ENCODE measurements around the gene CFL2. TPM values are rescaled to one million over a fixed set of nuclear protein-coding genes. Genes with fewer than 3 reads are reported as not detected.
"Not testable (repeated sequence)": the region's sequence is repeated elsewhere in the genome, so short reads cannot be mapped to it uniquely, and the experiment has no call there.

Gene CFL2
- total RNA-seq, 4 donors from 2014 or later: 36.6 to 99.6 (median 82.3) TPM

DNA sequence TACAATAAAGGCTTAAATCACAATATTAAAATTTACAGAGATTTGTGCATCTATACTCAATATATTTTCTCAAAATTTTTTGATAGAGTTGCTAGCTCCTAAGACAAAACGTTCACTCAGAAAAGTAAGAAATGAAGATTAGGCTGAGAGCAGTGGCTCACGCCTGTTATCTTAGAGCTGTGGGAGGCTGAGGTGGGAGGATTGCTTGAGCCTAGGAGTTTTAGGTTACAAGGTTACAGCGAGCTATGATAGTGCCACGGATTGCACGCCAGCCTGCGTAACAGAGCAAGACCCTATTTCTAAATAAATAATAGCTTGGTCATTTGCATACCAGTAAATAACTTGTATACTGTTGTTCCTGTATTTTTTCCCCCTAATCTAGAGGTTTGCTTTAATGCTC is 35.0 kb upstream of the CFL2 start:
- no peak overlapping the region for H3K4me3 ChIP-seq

DNA sequence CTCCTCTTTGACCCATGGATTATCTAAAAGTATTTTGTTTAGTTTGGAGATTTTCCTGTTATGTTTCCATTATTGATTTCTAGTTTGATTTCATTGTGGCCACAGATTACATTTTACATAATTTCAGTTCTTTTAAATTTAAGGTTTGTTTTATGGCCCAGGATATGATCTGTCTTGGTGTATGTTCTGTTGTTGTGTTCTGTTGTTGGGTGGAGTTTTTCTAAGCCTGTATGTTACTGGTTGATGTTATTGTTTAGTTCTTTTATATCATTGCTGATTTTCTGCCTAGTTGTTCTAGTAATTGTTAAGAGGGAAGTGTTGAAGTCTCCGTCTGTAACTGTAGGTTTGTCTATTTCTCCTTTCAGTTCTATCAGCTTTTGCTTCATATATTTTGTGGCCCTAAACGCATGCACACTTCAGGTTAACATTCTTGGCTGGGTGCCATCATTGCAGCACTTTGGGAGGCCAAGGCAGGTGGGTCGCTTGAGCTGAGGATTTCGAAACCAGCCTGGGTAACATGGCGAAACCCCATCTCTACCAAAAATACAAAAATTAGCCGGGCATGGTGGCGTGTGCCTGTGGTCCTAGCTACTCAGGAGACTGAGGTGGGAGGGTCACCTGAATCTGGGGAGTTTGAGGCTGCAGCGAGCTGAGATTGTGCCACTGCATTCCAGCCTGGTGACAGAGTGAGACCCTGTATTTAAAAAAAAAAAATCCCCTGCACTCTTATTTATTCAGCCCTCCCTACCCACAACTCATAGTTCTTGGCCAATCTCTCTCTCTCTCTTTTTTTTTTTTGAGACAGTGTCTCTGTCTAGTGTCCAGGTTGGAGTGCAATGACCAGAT is 28.1 kb upstream of the CFL2 start:
- Histone ChIP-seq H3K4me3 (no peak overlapping the region), H3K9me3 (peaks cover 0 to 7% (median 0%) of the 10 kb centered on the region in 4 donors), H3K4me1 (no peaks in the 10 kb centered on the region), H3K27ac (no peak overlapping the region), H3K27me3 (no peaks in the 10 kb centered on the region), H3K36me3 (no peaks in the 10 kb centered on the region)
- TF ChIP-seq, protein P1, sequence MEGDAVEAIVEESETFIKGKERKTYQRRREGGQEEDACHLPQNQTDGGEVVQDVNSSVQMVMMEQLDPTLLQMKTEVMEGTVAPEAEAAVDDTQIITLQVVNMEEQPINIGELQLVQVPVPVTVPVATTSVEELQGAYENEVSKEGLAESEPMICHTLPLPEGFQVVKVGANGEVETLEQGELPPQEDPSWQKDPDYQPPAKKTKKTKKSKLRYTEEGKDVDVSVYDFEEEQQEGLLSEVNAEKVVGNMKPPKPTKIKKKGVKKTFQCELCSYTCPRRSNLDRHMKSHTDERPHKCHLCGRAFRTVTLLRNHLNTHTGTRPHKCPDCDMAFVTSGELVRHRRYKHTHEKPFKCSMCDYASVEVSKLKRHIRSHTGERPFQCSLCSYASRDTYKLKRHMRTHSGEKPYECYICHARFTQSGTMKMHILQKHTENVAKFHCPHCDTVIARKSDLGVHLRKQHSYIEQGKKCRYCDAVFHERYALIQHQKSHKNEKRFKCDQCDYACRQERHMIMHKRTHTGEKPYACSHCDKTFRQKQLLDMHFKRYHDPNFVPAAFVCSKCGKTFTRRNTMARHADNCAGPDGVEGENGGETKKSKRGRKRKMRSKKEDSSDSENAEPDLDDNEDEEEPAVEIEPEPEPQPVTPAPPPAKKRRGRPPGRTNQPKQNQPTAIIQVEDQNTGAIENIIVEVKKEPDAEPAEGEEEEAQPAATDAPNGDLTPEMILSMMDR (IDR thresholded peaks at IDR 0.05): no peak
- 84 to 87% methylated on average over 8 of the region's 8 CpGs for WGBS, 2 donors
- no peak for DNase-seq (ENCODE audit: low spot score in 2 of 2)

More for the DNA sequence above, 35.0 kb upstream of the CFL2 start:
- Histone ChIP-seq H3K27me3 (no peaks in the 10 kb centered on the region), H3K36me3 (peaks cover 0 to 17% (median 0%) of the 10 kb centered on the region in 3 donors), H3K4me1 (no peaks in the 10 kb centered on the region), H3K9me3 (no peaks in the 10 kb centered on the region), H3K27ac (no peak overlapping the region)
- TF ChIP-seq, protein P1 (IDR thresholded peaks at IDR 0.05): no peak
- TF ChIP-seq EP300 (IDR thresholded peaks at IDR 0.05): no peak
- TF ChIP-seq POLR2A (IDR thresholded peaks at IDR 0.05): no peak
- no peak for DNase-seq (ENCODE audit: low spot score in 2 of 2)
- 82 to 87% methylated on average over 6 of the region's 6 CpGs for WGBS, 2 donors

DNA sequence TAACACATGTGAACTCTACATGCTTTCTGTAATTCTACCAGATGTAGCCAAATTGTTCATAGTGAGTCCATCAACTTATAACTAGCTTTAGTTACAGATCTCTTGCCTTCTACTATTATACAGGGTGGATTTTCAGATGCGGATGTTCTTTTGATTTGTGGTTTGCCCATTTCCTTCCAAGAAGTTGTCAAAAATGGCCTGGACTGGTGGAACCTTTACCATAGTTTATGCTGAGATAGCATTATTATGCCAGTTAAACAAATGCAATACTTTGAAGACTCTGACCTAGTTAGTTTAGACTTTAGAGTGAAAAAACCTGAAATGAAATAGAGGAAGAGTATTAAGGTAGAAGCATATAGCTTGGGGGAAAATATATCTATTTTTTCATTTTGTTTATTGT is 27.4 kb upstream of the CFL2 start:
- Histone ChIP-seq H3K27me3 (no peaks in the 10 kb centered on the region), H3K4me3 (no peak overlapping the region), H3K4me1 (no peaks in the 10 kb centered on the region), H3K9me3 (peaks cover 0 to 7% (median 0%) of the 10 kb centered on the region in 4 donors), H3K36me3 (no peaks in the 10 kb centered on the region), H3K27ac (no peak overlapping the region)
- WGBS, 2 donors: 59 to 71% methylated on average over 1 of the region's 1 CpG
- DNase-seq (ENCODE audit: low spot score in 2 of 2): no peak
- TF ChIP-seq POLR2A (IDR thresholded peaks at IDR 0.05) (no peak), EP300 (IDR thresholded peaks at IDR 0.05) (no peak)
- TF ChIP-seq, protein P1 (IDR thresholded peaks at IDR 0.05): no peak

DNA sequence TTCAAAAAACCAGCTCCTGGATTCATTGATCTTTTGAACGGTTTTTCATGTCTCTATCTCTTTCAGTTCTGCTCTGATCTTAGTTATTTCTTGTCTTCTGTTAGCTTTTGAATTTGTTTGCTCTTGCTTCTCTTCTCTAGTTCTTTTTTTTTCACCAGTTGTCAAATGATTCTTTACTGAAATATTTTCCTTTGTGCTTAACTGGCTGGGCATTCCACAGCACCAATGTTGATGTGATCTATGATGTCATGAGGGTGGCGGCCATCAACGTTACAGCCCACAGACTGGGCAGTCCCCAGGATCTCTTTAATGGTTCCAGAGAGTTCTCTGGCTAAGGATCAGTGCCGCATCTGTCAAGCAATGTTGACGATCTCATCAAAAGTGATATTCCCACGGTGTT is 25.7 kb upstream of the CFL2 start:
- not testable (repeated sequence) for H3K36me3 ChIP-seq; H3K4me1 ChIP-seq; H3K27me3 ChIP-seq; DNase-seq (ENCODE audit: low spot score in 2 of 2); H3K27ac ChIP-seq; H3K4me3 ChIP-seq; H3K9me3 ChIP-seq
- 83 to 86% methylated on average over 6 of the region's 6 CpGs for WGBS, 2 donors

DNA sequence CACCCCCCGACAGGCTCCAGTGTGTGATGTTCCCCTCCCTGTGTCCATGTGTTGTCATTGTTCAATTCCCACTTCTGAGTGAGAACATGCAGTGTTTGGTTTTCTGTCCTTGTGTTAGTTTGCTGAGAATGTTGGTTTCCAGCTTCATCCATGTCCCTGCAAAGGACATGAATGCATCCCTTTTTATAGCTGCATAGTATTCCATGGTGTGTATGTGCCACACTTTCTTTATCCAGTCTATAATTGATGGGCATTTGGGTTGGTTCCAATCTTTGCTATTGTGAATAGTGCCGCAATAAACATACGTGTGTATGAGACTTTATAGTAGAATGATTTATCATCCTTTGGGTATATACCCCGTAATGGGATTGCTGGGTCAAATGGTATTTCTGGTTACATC is 22.7 kb upstream of the CFL2 start:
- H3K27ac ChIP-seq; DNase-seq (ENCODE audit: low spot score in 2 of 2); H3K36me3 ChIP-seq; H3K4me3 ChIP-seq; H3K4me1 ChIP-seq; H3K9me3 ChIP-seq; H3K27me3 ChIP-seq: not testable (repeated sequence)
- WGBS, 2 donors: 80 to 93% methylated on average over 4 of the region's 4 CpGs

DNA sequence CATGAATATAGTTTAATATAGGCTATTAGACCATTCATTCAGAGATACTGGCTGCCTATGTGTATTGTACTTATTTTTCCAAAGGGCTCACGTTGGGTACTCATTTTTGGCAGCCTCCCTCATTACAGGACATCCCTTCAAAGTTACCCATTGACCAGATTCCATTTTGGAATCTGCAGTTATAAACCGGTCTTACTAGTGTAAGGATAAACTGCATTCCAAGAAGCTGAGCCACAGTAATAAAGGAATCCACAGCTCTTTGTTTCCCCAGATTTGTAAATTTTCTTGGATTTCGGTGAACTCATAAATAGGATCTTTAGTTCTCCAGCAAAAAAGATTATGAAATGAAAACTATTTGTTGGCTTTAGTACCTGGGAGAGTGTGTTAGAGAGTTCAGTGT is 18.9 kb upstream of the CFL2 start:
- DNase-seq (ENCODE audit: low spot score in 2 of 2): no peak
- 33 to 38% methylated on average over 3 of the region's 3 CpGs for WGBS, 2 donors
- H3K27ac ChIP-seq: no peak overlapping the region
- no peak overlapping the region for H3K4me3 ChIP-seq
- H3K36me3 ChIP-seq: no peaks in the 10 kb centered on the region
- no peak for TF ChIP-seq POLR2A (IDR thresholded peaks at IDR 0.05)
- no peaks in the 10 kb centered on the region for H3K27me3 ChIP-seq
- no peaks in the 10 kb centered on the region for H3K4me1 ChIP-seq
- no peaks in the 10 kb centered on the region for H3K9me3 ChIP-seq

Data from tibial nerve (tissue), 4 donors.